Upper lobe of right lung (tissue), 1 donor: ENCODE measurements around the gene MRPL37. TPM values are rescaled to one million over a fixed set of nuclear protein-coding genes. Genes with fewer than 3 reads are reported as not detected.

Experiments used
- ATAC-seq: fragments of 200-7000 bp; cut with Tn5 transposase; one replicate; pipeline ENCODE4 v1.9.1; 2020; ENCODE audit warnings: mild to moderate bottlenecking, moderate library complexity
- DNase-seq: peaks from one replicate; pipeline ENCODE4 v3.0.0-alpha.2; 2020
- H3K27ac ChIP-seq: fragments of 200-600 bp; one replicate; pipeline ENCODE4 v1.8.0; 2022
- H3K27me3 ChIP-seq: fragments of 200-600 bp; one replicate; pipeline ENCODE4 v1.8.0; 2022; ENCODE audit warnings: mild to moderate bottlenecking
- H3K36me3 ChIP-seq: fragments of 200-600 bp; one replicate; pipeline ENCODE4 v1.8.0; 2022
- H3K4me1 ChIP-seq: fragments of 200-600 bp; one replicate; pipeline ENCODE4 v1.8.0; 2022
- H3K4me3 ChIP-seq: fragments of 200-600 bp; one replicate; pipeline ENCODE4 v1.8.0; 2022; ENCODE audit warnings: mild to moderate bottlenecking
- H3K9me3 ChIP-seq: fragments of 200-600 bp; one replicate; pipeline ENCODE4 v1.8.0; 2022
- intact Hi-C: fragments of 100-400 bp; cut with DNase I; formaldehyde crosslinking; loops from one replicate; pipeline ENCODE4 v1.11.0; 2022
- total RNA-seq: library from RNA; stranded (reverse); fragmentation: NEBNext Ultra II Directional; extraction: Animal tissue kit (Norgen Biotek cat#: 25700); gene quantifications from one replicate; pipeline ENCODE4 v1.2.1, GENCODE V29; 2021
- TF ChIP-seq, protein P1 (sequence below): fragments of 200-600 bp; IDR thresholded peaks from one replicate; pipeline ENCODE4 v1.8.0; 2022; ENCODE audit warnings: antibody characterized with exemption
- donor health status: DM: no; HTN: yes; CAD: no; lungs with severe emphysema.

Gene MRPL37
- total RNA-seq, 1 donor from 2014 or later: 41.9 TPM

DNA sequence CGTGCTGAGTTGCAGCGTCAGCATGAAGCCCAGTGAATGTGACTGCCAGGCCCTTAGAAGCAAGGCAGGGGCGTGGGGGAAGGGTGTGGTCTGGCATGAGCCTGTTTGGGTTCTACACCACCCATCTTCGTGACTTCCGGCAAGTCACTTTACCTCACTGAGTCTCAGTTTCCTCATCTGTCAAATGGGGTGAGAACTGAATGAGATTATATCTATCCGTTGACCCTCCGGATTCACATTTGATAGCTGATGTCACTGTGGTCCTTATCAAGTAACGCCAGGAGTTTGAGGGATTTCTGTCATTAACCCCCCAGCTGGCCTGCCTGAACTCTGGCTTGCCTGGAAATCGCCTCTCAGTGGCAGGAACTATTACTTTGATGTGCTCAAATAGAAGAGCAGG lies 15.6 kb downstream of the MRPL37 start:
- intact Hi-C loops: no loop called here
- TF ChIP-seq, protein P1, sequence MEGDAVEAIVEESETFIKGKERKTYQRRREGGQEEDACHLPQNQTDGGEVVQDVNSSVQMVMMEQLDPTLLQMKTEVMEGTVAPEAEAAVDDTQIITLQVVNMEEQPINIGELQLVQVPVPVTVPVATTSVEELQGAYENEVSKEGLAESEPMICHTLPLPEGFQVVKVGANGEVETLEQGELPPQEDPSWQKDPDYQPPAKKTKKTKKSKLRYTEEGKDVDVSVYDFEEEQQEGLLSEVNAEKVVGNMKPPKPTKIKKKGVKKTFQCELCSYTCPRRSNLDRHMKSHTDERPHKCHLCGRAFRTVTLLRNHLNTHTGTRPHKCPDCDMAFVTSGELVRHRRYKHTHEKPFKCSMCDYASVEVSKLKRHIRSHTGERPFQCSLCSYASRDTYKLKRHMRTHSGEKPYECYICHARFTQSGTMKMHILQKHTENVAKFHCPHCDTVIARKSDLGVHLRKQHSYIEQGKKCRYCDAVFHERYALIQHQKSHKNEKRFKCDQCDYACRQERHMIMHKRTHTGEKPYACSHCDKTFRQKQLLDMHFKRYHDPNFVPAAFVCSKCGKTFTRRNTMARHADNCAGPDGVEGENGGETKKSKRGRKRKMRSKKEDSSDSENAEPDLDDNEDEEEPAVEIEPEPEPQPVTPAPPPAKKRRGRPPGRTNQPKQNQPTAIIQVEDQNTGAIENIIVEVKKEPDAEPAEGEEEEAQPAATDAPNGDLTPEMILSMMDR: no peak
- DNase-seq: no peak

DNA sequence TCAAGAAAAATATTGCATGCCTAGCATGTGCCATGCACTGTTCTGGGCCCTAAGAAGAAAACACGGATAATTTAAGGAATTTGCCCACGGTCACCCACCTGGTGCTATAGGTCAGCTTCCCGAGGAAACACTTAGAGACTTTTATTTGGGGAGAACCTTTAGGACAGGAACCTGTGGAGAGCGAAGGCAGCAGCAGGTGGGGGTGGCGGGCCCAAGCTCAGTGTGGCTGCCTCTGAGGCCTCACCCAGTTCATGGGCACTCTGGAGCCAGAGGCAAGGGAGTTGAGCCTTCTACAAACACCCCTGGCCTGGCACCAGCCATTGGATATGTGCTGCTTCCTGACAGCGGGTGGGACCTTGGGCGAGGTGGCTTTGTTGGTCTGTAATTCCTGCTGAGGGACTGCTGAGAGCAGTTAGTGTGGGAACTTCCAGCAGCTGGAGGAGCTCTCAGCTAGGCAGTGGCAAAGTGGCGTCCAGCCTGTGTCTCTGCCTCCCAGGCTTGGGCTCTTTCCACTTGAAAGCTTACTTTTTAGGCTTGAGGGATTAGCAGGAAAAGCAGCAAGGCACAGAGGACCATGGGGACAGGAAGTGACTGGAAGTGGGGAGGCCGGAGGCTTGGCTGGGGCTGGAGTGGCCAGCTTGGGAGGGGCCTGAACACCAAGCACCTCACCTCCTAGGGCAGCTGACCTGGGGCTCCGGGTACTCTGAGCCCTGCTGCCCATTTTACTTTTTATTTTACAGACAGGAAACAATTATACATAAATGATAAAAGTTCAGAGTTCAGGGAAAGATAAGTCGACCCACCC lies 19.1 kb downstream of the MRPL37 start:
- peaks cover 21% of the 10 kb centered on the region for H3K4me1 ChIP-seq
- TF ChIP-seq, protein P1: no peak
- no peaks in the 10 kb centered on the region for H3K9me3 ChIP-seq
- intact Hi-C loops: no loop called here
- DNase-seq (no peak), ATAC-seq (no peak)
- H3K27me3 ChIP-seq: no peaks in the 10 kb centered on the region
- peaks cover 47% of the 10 kb centered on the region for H3K36me3 ChIP-seq
- H3K4me3 ChIP-seq: no peak overlapping the region
- H3K27ac ChIP-seq: peak overlapping the region; percentile 78

More for the DNA sequence above, 15.6 kb downstream of the MRPL37 start:
- Histone ChIP-seq H3K9me3 (no peaks in the 10 kb centered on the region), H3K4me3 (no peak overlapping the region), H3K27me3 (no peaks in the 10 kb centered on the region), H3K36me3 (peaks cover 83% of the 10 kb centered on the region), H3K4me1 (peaks cover 16% of the 10 kb centered on the region), H3K27ac (no peak overlapping the region)
- ATAC-seq: no peak

DNA sequence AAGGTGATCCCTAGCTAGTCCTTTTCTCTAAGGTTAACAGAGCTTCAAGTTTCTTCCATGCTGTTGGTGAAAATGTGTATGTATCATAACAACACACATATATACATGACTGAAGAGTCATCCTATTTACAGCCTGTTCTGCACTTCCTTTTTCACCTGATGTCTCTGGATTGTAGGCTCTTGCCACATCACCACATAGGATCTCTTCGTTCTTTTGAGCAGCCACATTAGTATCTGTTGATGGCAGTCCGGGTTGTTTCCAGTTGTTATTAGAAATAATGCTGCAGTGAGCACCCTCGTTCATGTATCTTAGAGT lies 19.7 kb downstream of the MRPL37 start:
- Histone ChIP-seq H3K27ac (peak overlapping the region; percentile 78), H3K4me3 (no peak overlapping the region), H3K27me3 (no peaks in the 10 kb centered on the region), H3K4me1 (peaks cover 21% of the 10 kb centered on the region), H3K9me3 (no peaks in the 10 kb centered on the region), H3K36me3 (peaks cover 42% of the 10 kb centered on the region)
- TF ChIP-seq, protein P1: no peak
- DNase-seq (no peak), ATAC-seq (no peak)
- intact Hi-C loops: no loop called here

DNA sequence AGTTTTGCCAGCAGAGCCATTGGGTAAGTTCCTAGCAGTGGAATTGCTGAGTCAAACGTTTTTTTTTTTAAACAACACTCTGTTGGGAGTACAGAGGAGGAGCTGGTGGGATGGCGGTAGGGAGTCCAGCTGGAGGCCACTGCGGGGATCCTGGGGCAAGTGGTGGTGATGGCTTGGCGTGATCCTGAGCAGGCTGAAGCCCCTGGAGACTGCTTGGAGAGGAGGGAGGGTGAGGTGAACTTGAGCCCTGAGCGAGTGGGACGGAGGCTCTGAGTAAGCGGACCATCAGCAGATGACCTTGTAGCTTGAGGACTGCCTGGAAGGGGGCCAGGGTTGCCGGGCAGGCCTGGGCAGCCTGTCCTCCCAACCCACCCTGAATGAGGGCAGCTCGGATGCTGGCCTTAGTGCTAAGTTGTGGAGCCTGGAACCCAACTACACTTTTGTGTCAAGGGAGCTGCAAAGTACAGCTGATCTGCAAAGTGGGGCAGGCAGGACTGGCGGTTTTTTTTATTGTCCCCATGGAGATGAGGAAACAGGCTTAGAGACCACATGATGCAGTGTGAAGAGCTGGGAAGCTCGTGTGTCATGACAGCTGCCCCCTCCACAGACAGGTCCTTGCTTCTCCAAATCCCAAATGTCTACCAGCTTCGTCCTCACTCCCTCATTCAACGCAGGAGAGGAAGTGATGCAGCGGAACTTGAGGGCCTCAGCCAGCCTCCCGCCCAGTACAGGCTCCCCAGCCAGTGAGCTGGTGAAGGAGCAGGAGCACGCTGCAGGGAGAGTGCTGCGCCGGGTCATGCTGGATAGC lies 20.2 kb downstream of the MRPL37 start:
- DNase-seq: no peak
- Histone ChIP-seq H3K27ac (peak overlapping the region; percentile 78), H3K4me3 (no peak overlapping the region), H3K4me1 (peaks cover 21% of the 10 kb centered on the region), H3K36me3 (peaks cover 38% of the 10 kb centered on the region), H3K27me3 (no peaks in the 10 kb centered on the region), H3K9me3 (no peaks in the 10 kb centered on the region)
- TF ChIP-seq, protein P1: no peak
- peak; percentile 76 for ATAC-seq
- intact Hi-C loops: no loop called here

- DNase-seq (no peak), ATAC-seq (no peak)
- H3K36me3 ChIP-seq: peaks cover 30% of the 10 kb centered on the region
- H3K4me1 ChIP-seq: peaks cover 21% of the 10 kb centered on the region
- intact Hi-C loops: no loop called here
- TF ChIP-seq, protein P1: no peak
- H3K27me3 ChIP-seq: no peaks in the 10 kb centered on the region
- H3K27ac ChIP-seq: peak overlapping the region; percentile 78
- no peak overlapping the region for H3K4me3 ChIP-seq
- no peaks in the 10 kb centered on the region for H3K9me3 ChIP-seq
These were observed 21.3 kb downstream of the MRPL37 start for GRCh38 chr1:54221113-54221834.
